Esophagus muscularis mucosa (tissue), 4 donors: ENCODE data around the gene PAQR4. TPM values are rescaled to one million over a fixed set of nuclear protein-coding genes. Genes with fewer than 3 reads are reported as not detected.

Experiments
- DNase-seq: peaks from one replicate; pipeline ENCODE4 v3.0.0-alpha.2; 2017; ENCODE audit errors: extremely low spot score
- H3K27ac ChIP-seq, 4 donors: fragments of 200-600 bp; sonication (generic); replicated peaks in 1 of 4; 1 replicate in 3 of 4; 2 replicates in 1 of 4; pipeline ENCODE4 v1.5.1; 2016 to 2019; ENCODE audit warnings: mild to moderate bottlenecking in 1 of 4
- H3K27me3 ChIP-seq, 4 donors: fragments of 200-600 bp; sonication (generic); one replicate each; pipeline versions ENCODE4 v1.5.1 to v1.6.0; 2016 to 2019
- H3K36me3 ChIP-seq, 4 donors: fragments of 200-600 bp; sonication (generic); one replicate each; pipeline ENCODE4 v1.5.1; 2016 to 2019
- H3K4me1 ChIP-seq, 4 donors: fragments of 200-600 bp; sonication (generic); one replicate each; pipeline ENCODE4 v1.5.1; 2016 to 2019
- H3K4me3 ChIP-seq, 4 donors: fragments of 200-600 bp; sonication (generic); 1 replicate in 2 of 4; 2 replicates in 2 of 4; pipeline ENCODE4 v1.5.1; 2016 to 2019; ENCODE audit warnings: mild to moderate bottlenecking in 4 of 4, moderate library complexity in 1 of 4
- H3K9me3 ChIP-seq, 4 donors: fragments of 200-600 bp; sonication (generic); 1 replicate in 3 of 4; 2 replicates in 1 of 4; pipeline ENCODE4 v1.5.1; 2016 to 2019
- CTCF ChIP-seq, 3 experiments: fragments of 200-600 bp in 2 of 3; fragments of 450-650 bp in 1 of 3; sonication (generic) in 2 of 3; IDR thresholded peaks; one replicate each; pipeline ENCODE4 v1.5.1; 2017 to 2019; ENCODE audit warnings: antibody characterized with exemption in 3 of 3, mild to moderate bottlenecking in 2 of 3, moderate library complexity in 1 of 3
- EP300 ChIP-seq: sonication (generic); formaldehyde crosslinking; IDR thresholded peaks from one replicate; pipeline ENCODE4 v1.6.1; 2017; ENCODE audit warnings: antibody characterized with exemption
- POLR2A ChIP-seq: fragments of 450-650 bp; IDR thresholded peaks from one replicate; pipeline ENCODE4 v1.6.1; 2017; ENCODE audit warnings: antibody characterized with exemption, moderate library complexity, mild to moderate bottlenecking, low read depth
- POLR2AphosphoS5 ChIP-seq, 2 donors: sonication (generic); formaldehyde crosslinking; IDR thresholded peaks; one replicate each; pipeline ENCODE4 v1.6.1; 2017; ENCODE audit warnings: antibody characterized with exemption in 2 of 2
- WGBS: methylation state at CpG from one replicate; pipeline ENCODE4 v1.1.5; 2018; 5-methylcytosine and 5-hydroxymethylcytosine counted together
- intact Hi-C: fragments of 100-400 bp; cut with DNase I; formaldehyde crosslinking; loops from one replicate; pipeline ENCODE4 v1.15.1; 2023
- total RNA-seq, 4 donors: library from RNA; depleted of rRNA; stranded (reverse); fragments of >200 nt; gene quantifications; one replicate each; pipeline versions ENCODE4 v1.1.0 to v1.2.1, GENCODE V29; 2016

The PAQR4 gene
- total RNA-seq, 4 donors from 2014 or later = 2.2 to 7.5 (median 4.7) TPM

GRCh38 chr16:3014971-3015370 is 45.8 kb downstream of the PAQR4 start:
- 72% methylated on average over 6 of the region's 6 CpGs for WGBS
- Histone ChIP-seq H3K4me3 (no peak overlapping the region), H3K36me3 (no peaks in the 10 kb centered on the region), H3K27ac (no peak overlapping the region), H3K9me3 (no peaks in the 10 kb centered on the region), H3K4me1 (peaks cover 11 to 18% (median 15%) of the 10 kb centered on the region in 4 donors), H3K27me3 (peaks cover 0 to 79% (median 36%) of the 10 kb centered on the region in 4 donors)
- DNase-seq = no peak
- no peak for TF ChIP-seq POLR2A
- no peak for TF ChIP-seq POLR2AphosphoS5 (IDR thresholded peaks at IDR 0.05)
- TF ChIP-seq CTCF (IDR thresholded peaks at IDR 0.05) = no peak
- no peak for TF ChIP-seq EP300
- intact Hi-C loops = no loop called here

- no peak for TF ChIP-seq CTCF (IDR thresholded peaks at IDR 0.05)
- no peak for TF ChIP-seq POLR2AphosphoS5 (IDR thresholded peaks at IDR 0.05)
- no peak for TF ChIP-seq POLR2A
- TF ChIP-seq EP300 = no peak
- intact Hi-C loops = no loop called here
- peaks cover 0 to 69% (median 36%) of the 10 kb centered on the region in 4 donors for H3K27me3 ChIP-seq
- H3K9me3 ChIP-seq = no peaks in the 10 kb centered on the region
- DNase-seq = no peak
- H3K4me3 ChIP-seq = no peak overlapping the region
- H3K4me1 ChIP-seq = peaks cover 12 to 28% (median 24%) of the 10 kb centered on the region in 4 donors
- no peak overlapping the region for H3K27ac ChIP-seq
- WGBS = 92% methylated on average over 7 of the region's 13 CpGs
- no peaks in the 10 kb centered on the region for H3K36me3 ChIP-seq
Measured at GRCh38 chr16:3015865-3016521, 46.8 kb downstream of the PAQR4 start.

- H3K36me3 ChIP-seq = peaks cover 0 to 4% (median 0%) of the 10 kb centered on the region in 4 donors
- 72% methylated on average over 9 of the region's 20 CpGs for WGBS
- intact Hi-C loops = no loop called here
- peaks cover 0 to 57% (median 27%) of the 10 kb centered on the region in 4 donors for H3K27me3 ChIP-seq
- no peak overlapping the region for H3K4me3 ChIP-seq
- TF ChIP-seq CTCF (IDR thresholded peaks at IDR 0.05) (no peak), EP300 (no peak)
- no peak overlapping the region for H3K27ac ChIP-seq
- peaks cover 25 to 42% (median 37%) of the 10 kb centered on the region in 4 donors for H3K4me1 ChIP-seq
- DNase-seq = no peak
- H3K9me3 ChIP-seq = no peaks in the 10 kb centered on the region
Measured at GRCh38 chr16:3017344-3017743, 48.2 kb downstream of the PAQR4 start.

GRCh38 chr16:3017794-3018506 is 48.8 kb downstream of the PAQR4 start, which contains the start of gene CLDN6:
Gene CLDN6, minus strand, starts transcription at chr16:3018183. Its CDS starts 2,162 bp downstream, at chr16:3016021.
- peaks cover 0 to 51% (median 21%) of the 10 kb centered on the region in 4 donors for H3K27me3 ChIP-seq
- no peaks in the 10 kb centered on the region for H3K9me3 ChIP-seq
- H3K27ac ChIP-seq = no peak within 1 kb of the TSS
- TF ChIP-seq POLR2A = no peak
- no peak for TF ChIP-seq CTCF (IDR thresholded peaks at IDR 0.05)
- TF ChIP-seq POLR2AphosphoS5 (IDR thresholded peaks at IDR 0.05) = no peak
- no peak for TF ChIP-seq EP300
- 15% methylated on average over 16 of the region's 52 CpGs for WGBS
- H3K4me1 ChIP-seq = peaks cover 31 to 48% (median 43%) of the 10 kb centered on the region in 4 donors
- H3K36me3 ChIP-seq = peaks cover 0 to 4% (median 0%) of the 10 kb centered on the region in 4 donors
- no peak for DNase-seq
- intact Hi-C loops = no loop called here
- H3K4me3 ChIP-seq = no peak within 1 kb of the TSS
